ENCODE data around the gene NTHL1.

NTHL1 gene

DNA sequence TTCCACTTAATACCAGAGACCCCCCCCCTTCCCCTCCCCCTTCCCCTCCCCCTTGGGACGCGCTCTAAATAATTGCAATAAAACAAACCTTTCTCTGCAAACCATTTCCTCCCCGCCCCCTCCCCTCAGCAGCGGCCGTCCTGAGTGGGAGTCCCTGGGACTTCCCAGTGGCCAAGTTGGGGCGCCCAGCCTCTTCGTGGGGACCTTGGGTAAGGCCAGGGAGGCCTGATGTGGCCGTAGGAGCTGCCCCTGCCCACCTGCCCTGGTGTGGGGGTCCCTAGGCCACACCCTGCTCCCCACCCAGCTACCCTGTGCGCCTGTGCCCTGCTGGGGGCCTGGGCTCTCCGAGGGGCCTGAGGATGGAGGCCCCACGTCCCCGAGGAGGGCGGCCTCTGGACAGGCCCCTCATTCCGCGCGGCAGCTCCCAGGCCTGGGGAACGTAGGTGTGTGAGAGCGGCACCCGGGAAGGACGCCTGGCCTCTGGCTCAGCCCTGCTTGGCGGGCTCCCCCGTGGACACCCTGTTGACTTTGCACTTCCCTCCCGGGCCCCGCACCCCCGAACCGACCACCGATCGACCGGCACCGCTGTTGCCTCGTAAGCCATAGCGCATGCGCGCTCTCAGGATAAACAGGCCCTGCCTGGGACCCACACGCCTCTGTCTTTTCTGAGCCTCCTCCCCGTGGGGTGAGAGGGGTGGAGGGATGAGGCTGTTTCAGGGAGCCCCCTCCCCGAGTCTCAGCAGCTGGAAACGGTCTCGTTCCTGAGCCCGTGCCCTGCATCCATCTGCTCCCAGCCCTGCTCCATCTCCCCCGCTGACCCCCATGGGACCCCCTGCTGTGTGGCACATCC is 9.0 kb downstream of the NTHL1 start:
- Histone ChIP-seq H3K4me3 (ENCODE audit: low read depth, low read length) (no peak overlapping the region), H3K9ac (no peak overlapping the region), H3K27me3 (ENCODE audit: control insufficient read depth, insufficient read depth, low read length) (no peaks in the 10 kb centered on the region), H3K9me3 (ENCODE audit: control insufficient read depth, low read length) (no peaks in the 10 kb centered on the region), H3K4me2 (ENCODE audit: low read length) (no peak overlapping the region), H3K79me2 (no peaks in the 10 kb centered on the region), H3K4me1 (no peaks in the 10 kb centered on the region), H3K36me3 (ENCODE audit: control insufficient read depth, insufficient read depth, low read length) (no peaks in the 10 kb centered on the region), H3K27ac (no peak overlapping the region), H2AFZ (no peak overlapping the region)
- TF ChIP-seq, protein P1, sequence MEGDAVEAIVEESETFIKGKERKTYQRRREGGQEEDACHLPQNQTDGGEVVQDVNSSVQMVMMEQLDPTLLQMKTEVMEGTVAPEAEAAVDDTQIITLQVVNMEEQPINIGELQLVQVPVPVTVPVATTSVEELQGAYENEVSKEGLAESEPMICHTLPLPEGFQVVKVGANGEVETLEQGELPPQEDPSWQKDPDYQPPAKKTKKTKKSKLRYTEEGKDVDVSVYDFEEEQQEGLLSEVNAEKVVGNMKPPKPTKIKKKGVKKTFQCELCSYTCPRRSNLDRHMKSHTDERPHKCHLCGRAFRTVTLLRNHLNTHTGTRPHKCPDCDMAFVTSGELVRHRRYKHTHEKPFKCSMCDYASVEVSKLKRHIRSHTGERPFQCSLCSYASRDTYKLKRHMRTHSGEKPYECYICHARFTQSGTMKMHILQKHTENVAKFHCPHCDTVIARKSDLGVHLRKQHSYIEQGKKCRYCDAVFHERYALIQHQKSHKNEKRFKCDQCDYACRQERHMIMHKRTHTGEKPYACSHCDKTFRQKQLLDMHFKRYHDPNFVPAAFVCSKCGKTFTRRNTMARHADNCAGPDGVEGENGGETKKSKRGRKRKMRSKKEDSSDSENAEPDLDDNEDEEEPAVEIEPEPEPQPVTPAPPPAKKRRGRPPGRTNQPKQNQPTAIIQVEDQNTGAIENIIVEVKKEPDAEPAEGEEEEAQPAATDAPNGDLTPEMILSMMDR (IDR thresholded peaks at IDR 0.05), result no peak

- no peaks in the 10 kb centered on the region for H3K4me1 ChIP-seq
- peak overlapping the region; percentile 44 for H3K27ac ChIP-seq
- H3K9ac ChIP-seq, result no peak overlapping the region
- no peaks in the 10 kb centered on the region for H3K79me2 ChIP-seq
- H3K36me3 ChIP-seq (ENCODE audit: control insufficient read depth, insufficient read depth, low read length), result no peaks in the 10 kb centered on the region
- H3K9me3 ChIP-seq (ENCODE audit: control insufficient read depth, low read length), result no peaks in the 10 kb centered on the region
- no peak overlapping the region for H2AFZ ChIP-seq
- no peak overlapping the region for H3K4me2 ChIP-seq (ENCODE audit: low read length)
- no peaks in the 10 kb centered on the region for H3K27me3 ChIP-seq (ENCODE audit: control insufficient read depth, insufficient read depth, low read length)
- no peak overlapping the region for H3K4me3 ChIP-seq (ENCODE audit: low read depth, low read length)
- TF ChIP-seq, protein P1 (IDR thresholded peaks at IDR 0.05), result no peak
Measured at GRCh38 chr16:2037647-2038381, 9.8 kb downstream of the NTHL1 start.

- Histone ChIP-seq H3K36me3 (ENCODE audit: control insufficient read depth, insufficient read depth, low read length) (no peaks in the 10 kb centered on the region), H3K9me3 (ENCODE audit: control insufficient read depth, low read length) (no peaks in the 10 kb centered on the region), H3K27me3 (ENCODE audit: control insufficient read depth, insufficient read depth, low read length) (no peaks in the 10 kb centered on the region), H3K4me1 (no peaks in the 10 kb centered on the region), H3K79me2 (no peaks in the 10 kb centered on the region), H3K4me2 (ENCODE audit: low read length) (no peak overlapping the region), H2AFZ (no peak overlapping the region), H3K9ac (no peak overlapping the region), H3K27ac (no peak overlapping the region), H3K4me3 (ENCODE audit: low read depth, low read length) (no peak overlapping the region)
- TF ChIP-seq, protein P1 (IDR thresholded peaks at IDR 0.05), result no peak
Measured at GRCh38 chr16:2037115-2037514, 10.5 kb downstream of the NTHL1 start.

DNA sequence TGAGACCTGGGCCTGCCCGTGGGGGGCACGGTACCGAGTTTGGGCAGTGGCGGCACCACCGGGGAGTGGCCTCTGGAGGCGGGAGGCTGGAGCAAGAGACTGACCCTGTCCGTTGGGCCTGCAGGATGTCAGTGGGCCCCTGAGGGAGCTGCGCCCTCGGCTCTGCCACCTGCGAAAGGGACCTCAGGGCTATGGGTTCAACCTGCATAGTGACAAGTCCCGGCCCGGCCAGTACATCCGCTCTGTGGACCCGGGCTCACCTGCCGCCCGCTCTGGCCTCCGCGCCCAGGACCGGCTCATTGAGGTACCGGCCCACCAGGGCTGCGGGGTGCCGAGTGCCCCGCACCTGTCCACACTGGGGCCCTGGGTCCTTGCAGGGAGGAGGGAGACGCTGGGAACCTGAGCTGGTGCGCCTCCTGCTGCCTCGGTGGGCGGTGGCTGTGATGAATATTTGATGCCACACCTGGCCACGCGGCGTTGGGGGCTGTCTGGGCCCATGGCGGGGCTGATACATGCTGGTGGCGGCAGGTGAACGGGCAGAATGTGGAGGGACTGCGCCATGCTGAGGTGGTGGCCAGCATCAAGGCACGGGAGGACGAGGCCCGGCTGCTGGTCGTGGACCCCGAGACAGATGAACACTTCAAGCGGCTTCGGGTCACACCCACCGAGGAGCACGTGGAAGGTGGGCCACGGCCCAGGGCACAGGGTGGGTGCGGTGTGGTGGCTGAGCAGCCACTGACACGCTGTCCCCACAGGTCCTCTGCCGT is 11.3 kb downstream of the NTHL1 start:
- no peak overlapping the region for H3K4me3 ChIP-seq (ENCODE audit: low read depth, low read length)
- TF ChIP-seq, protein P1 (IDR thresholded peaks at IDR 0.05), result no peak
- no peaks in the 10 kb centered on the region for H3K4me1 ChIP-seq

More for the DNA sequence above, 11.3 kb downstream of the NTHL1 start:
- no peak overlapping the region for H3K9ac ChIP-seq
- no peaks in the 10 kb centered on the region for H3K9me3 ChIP-seq (ENCODE audit: control insufficient read depth, low read length)
- peak overlapping the region; percentile 9 for H3K27ac ChIP-seq
- H3K4me2 ChIP-seq (ENCODE audit: low read length), result no peak overlapping the region
- no peaks in the 10 kb centered on the region for H3K27me3 ChIP-seq (ENCODE audit: control insufficient read depth, insufficient read depth, low read length)
- no peaks in the 10 kb centered on the region for H3K36me3 ChIP-seq (ENCODE audit: control insufficient read depth, insufficient read depth, low read length)
- H2AFZ ChIP-seq, result no peak overlapping the region
- no peaks in the 10 kb centered on the region for H3K79me2 ChIP-seq

Data from parathyroid adenoma (tissue), 2 donors.